IMR-90 (cell line): ENCODE data around the gene KYAT1. TPM values are rescaled to one million over a fixed set of nuclear protein-coding genes. Genes with fewer than 3 reads are reported as not detected.

Experiments used
- ATAC-seq: fragments of 200-7000 bp; cut with Tn5 transposase; 2 replicates; pipeline ENCODE4 v1.9.1; 2020; ENCODE audit warnings: low read depth, mild to moderate bottlenecking, moderate library complexity
- BruUV-seq: library from RNA; stranded (reverse); fragments of 400-500 nt; replicated peaks from 2 replicates; lab custom pipeline; 2021; lab: Mats Ljungman, UMichigan
- CTCF ChIA-PET: fragments of 300-600 bp; formaldehyde crosslinking; extraction: SDS; loops from one replicate; lab custom pipeline; 2021; ENCODE audit warnings: antibody characterized with exemption; lab: Yijun Ruan, JAX
- POLR2A ChIA-PET: fragments of 300-600 bp; sonication (Branson Sonifier 250); formaldehyde crosslinking; loops from one replicate; lab custom pipeline; 2022; ENCODE audit warnings: antibody characterized with exemption; ENCODE audit not compliant: unreplicated experiment; lab: Charles Lee
- DNase-seq: peaks from one replicate; pipeline ENCODE4 v3.0.0; 2013
- H2AFZ ChIP-seq: replicated peaks from 2 replicates; pipeline ENCODE3; 2013; ENCODE audit warnings: low read length, mild to moderate bottlenecking; ENCODE audit not compliant: poor library complexity
- H2AK5ac ChIP-seq: 2 replicates; pipeline ENCODE4 v1.6.1; 2013; ENCODE audit warnings: low read depth, low read length, inconsistent platforms
- H2AK9ac ChIP-seq: replicated peaks from 2 replicates; pipeline ENCODE3; 2013; ENCODE audit warnings: mild to moderate bottlenecking, low read depth, low read length, moderate library complexity; ENCODE audit not compliant: poor library complexity
- H2BK120ac ChIP-seq: 2 replicates; pipeline ENCODE4 v1.6.1; 2013; ENCODE audit warnings: low read depth, low read length, inconsistent platforms
- H2BK15ac ChIP-seq: 3 replicates; pipeline ENCODE4 v1.6.1; 2013; ENCODE audit warnings: low read depth, low read length, inconsistent platforms
- H2BK20ac ChIP-seq: 2 replicates; pipeline ENCODE4 v1.6.1; 2013; ENCODE audit warnings: low read depth, mild to moderate bottlenecking, inconsistent platforms, low read length, moderate library complexity
- H2BK5ac ChIP-seq: 2 replicates; pipeline ENCODE4 v1.6.1; 2013; ENCODE audit warnings: mild to moderate bottlenecking, low read depth, low read length, inconsistent platforms; ENCODE audit not compliant: poor library complexity, severe bottlenecking
- H3K14ac ChIP-seq: replicated peaks from 2 replicates; pipeline ENCODE4 v1.6.1; 2013; ENCODE audit warnings: low read depth, low read length, inconsistent platforms
- H3K18ac ChIP-seq: 2 replicates; pipeline ENCODE4 v1.6.1; 2013; ENCODE audit warnings: low read depth, low read length, control low read depth
- H3K23ac ChIP-seq: 2 replicates; pipeline ENCODE4 v1.6.1; 2013; ENCODE audit warnings: low read depth, low read length, inconsistent platforms
- H3K27ac ChIP-seq: 2 replicates; pipeline ENCODE4 v1.5.1; 2013; ENCODE audit warnings: mild to moderate bottlenecking, control low read depth, low read length; ENCODE audit not compliant: insufficient read depth
- H3K27me3 ChIP-seq: 2 replicates; pipeline ENCODE4 v1.6.1; 2013; ENCODE audit warnings: low read length; ENCODE audit not compliant: control insufficient read depth, insufficient read depth
- H3K36me3 ChIP-seq: 2 replicates; pipeline ENCODE4 v1.6.1; 2013; ENCODE audit warnings: low read length, mixed read lengths; ENCODE audit not compliant: control insufficient read depth, insufficient read depth
- H3K4ac ChIP-seq: 2 replicates; pipeline ENCODE4 v1.6.1; 2013; ENCODE audit warnings: low read depth, low read length, inconsistent platforms
- H3K4me1 ChIP-seq: 2 replicates; pipeline ENCODE4 v1.6.1; 2013; ENCODE audit warnings: low read length, mixed read lengths; ENCODE audit not compliant: control insufficient read depth, insufficient read depth
- H3K4me2 ChIP-seq: 2 replicates; pipeline ENCODE4 v1.6.1; 2013; ENCODE audit warnings: low read depth, mild to moderate bottlenecking, control low read depth, low read length, moderate library complexity
- H3K4me3 ChIP-seq: 2 replicates; pipeline ENCODE4 v1.5.1; 2013; ENCODE audit warnings: low read depth, mild to moderate bottlenecking, control low read depth, low read length, moderate library complexity; ENCODE audit not compliant: insufficient read depth
- H3K56ac ChIP-seq: 2 replicates; pipeline ENCODE4 v1.6.1; 2013; ENCODE audit warnings: low read length, inconsistent platforms; ENCODE audit not compliant: insufficient read depth; ENCODE audit errors: extremely low read depth
- H3K79me1 ChIP-seq, 2 experiments: 2 replicates each; pipeline ENCODE4 v1.6.1; 2013; ENCODE audit warnings: low read length in 2 of 2, inconsistent platforms in 1 of 2, low read depth in 1 of 2
- H3K9ac ChIP-seq: 2 replicates; pipeline ENCODE4 v1.6.1; 2013; ENCODE audit warnings: low read depth, low read length, control low read depth
- H3K9me1 ChIP-seq: 2 replicates; pipeline ENCODE4 v1.6.1; 2013; ENCODE audit warnings: low read length, inconsistent platforms; ENCODE audit not compliant: insufficient read depth
- H3K9me3 ChIP-seq: 2 replicates; pipeline ENCODE4 v1.6.1; 2013; ENCODE audit warnings: low read length; ENCODE audit not compliant: control insufficient read depth, insufficient read depth
- H4K20me1 ChIP-seq: 2 replicates; pipeline ENCODE4 v1.6.1; 2013; ENCODE audit warnings: low read length, inconsistent platforms; ENCODE audit not compliant: insufficient read depth
- H4K5ac ChIP-seq: 2 replicates; pipeline ENCODE4 v1.6.1; 2013; ENCODE audit warnings: mild to moderate bottlenecking, low read depth, low read length, control low read depth
- H4K8ac ChIP-seq, 2 experiments: 2 replicates each; pipeline ENCODE4 v1.6.1; 2013; ENCODE audit warnings: low read depth in 2 of 2, low read length in 2 of 2, control low read depth in 1 of 2, inconsistent platforms in 1 of 2
- H4K91ac ChIP-seq: 2 replicates; pipeline ENCODE4 v1.6.1; 2013; ENCODE audit warnings: low read depth, low read length, inconsistent platforms; ENCODE audit not compliant: insufficient read depth
- BHLHE40 ChIP-seq: fragments of 150-350 bp; IDR thresholded peaks from 2 replicates; pipeline ENCODE4 v1.6.1; 2016; ENCODE audit warnings: mild to moderate bottlenecking, low read depth, low read length
- CEBPB ChIP-seq: IDR thresholded peaks from 2 replicates; pipeline ENCODE4 v1.6.1; 2012; ENCODE audit warnings: low read depth, low read length, improper control_type of control experiment
- CHD1 ChIP-seq: IDR thresholded peaks from 2 replicates; pipeline ENCODE4 v1.6.1; 2012; ENCODE audit warnings: low read depth, low read length, improper control_type of control experiment
- FOS ChIP-seq: fragments of 150-350 bp; IDR thresholded peaks from 2 replicates; pipeline ENCODE4 v1.6.1; 2016; ENCODE audit warnings: low read depth, low read length
- MAFK ChIP-seq: IDR thresholded peaks from 2 replicates; pipeline ENCODE4 v1.6.1; 2012; ENCODE audit warnings: low read depth, low read length, improper control_type of control experiment
- MAZ ChIP-seq: IDR thresholded peaks from 2 replicates; pipeline ENCODE4 v1.6.1; 2012; ENCODE audit warnings: low read depth, mild to moderate bottlenecking, low read length, improper control_type of control experiment, moderate library complexity, borderline replicate concordance
- MXI1 ChIP-seq: IDR thresholded peaks from 2 replicates; pipeline ENCODE4 v1.6.1; 2012; ENCODE audit warnings: low read depth, mild to moderate bottlenecking, low read length, moderate library complexity, borderline replicate concordance
- NFE2L2 ChIP-seq: fragments of 150-350 bp; IDR thresholded peaks from 2 replicates; pipeline ENCODE4 v1.6.1; 2016; ENCODE audit warnings: low read depth, mild to moderate bottlenecking, low read length
- POLR2A ChIP-seq: IDR thresholded peaks from 2 replicates; pipeline ENCODE4 v1.6.1; 2012; ENCODE audit warnings: mild to moderate bottlenecking, low read depth, low read length
- RAD21 ChIP-seq: IDR thresholded peaks from 2 replicates; pipeline ENCODE4 v1.6.1; 2012; ENCODE audit warnings: low read length, improper control_type of control experiment
- RCOR1 ChIP-seq: IDR thresholded peaks from 2 replicates; pipeline ENCODE4 v1.6.1; 2012; ENCODE audit warnings: mild to moderate bottlenecking, low read length, improper control_type of control experiment; ENCODE audit not compliant: insufficient replicate concordance
- RFX5 ChIP-seq: IDR thresholded peaks from 2 replicates; pipeline ENCODE4 v1.8.0; 2012; ENCODE audit warnings: low read depth, mild to moderate bottlenecking, low read length, moderate library complexity
- SMC3 ChIP-seq: fragments of 150-350 bp; IDR thresholded peaks from 2 replicates; pipeline ENCODE4 v1.6.1; 2016; ENCODE audit warnings: low read depth, mild to moderate bottlenecking, antibody characterized with exemption, low read length, moderate library complexity
- WGBS, 2 experiments: methylation state at CpG; one replicate each; pipeline versions ENCODE4 v1.1.5 to v1.1.7; 2013; ENCODE audit warnings: missing lambda C conversion rate in 2 of 2; ENCODE audit not compliant: insufficient read length in 1 of 2; ENCODE audit errors: extremely low coverage in 2 of 2; 5-methylcytosine and 5-hydroxymethylcytosine counted together
- dilution Hi-C: fragments of 300-500 bp; cut with HindIII; formaldehyde crosslinking; loops from one replicate; pipeline ENCODE4 v1.14.3; 2018; ENCODE audit warnings: low sequenced_read_pairs; ENCODE audit not compliant: unreplicated experiment
- in situ Hi-C: fragments of 300-500 bp; cut with MboI; formaldehyde crosslinking; loops from 3 replicates; pipeline ENCODE4 v1.14.3; 2019; ENCODE audit warnings: low sequenced_read_pairs, inconsistent platforms, mixed read lengths
- intact Hi-C: fragments of 100-400 bp; cut with micrococcal nuclease; formaldehyde crosslinking; loops from 2 replicates; pipeline ENCODE4 v1.10.0; 2022
- polyA plus RNA-seq, 3 experiments: library from polyadenylated mRNA; depleted of rRNA; stranded (reverse); fragments of >200 nt; gene quantifications; 2 replicates each; pipeline ENCODE4 v1.2.3, GENCODE V29; 2012; ENCODE audit warnings: low replicate concordance in 1 of 3
- total RNA-seq: library from RNA; depleted of rRNA; stranded (reverse); fragments of >200 nt; gene quantifications from 2 replicates; pipeline ENCODE4 v1.2.3, GENCODE V29; 2012
- TF ChIP-seq, protein P1 (sequence below): conservative IDR thresholded peaks from 2 replicates; pipeline ENCODE4 v1.5.1; 2012; ENCODE audit warnings: mild to moderate bottlenecking, low read depth, low read length, improper control_type of control experiment
- TF ChIP-seq, protein P2 (sequence below): fragments of 150-350 bp; IDR thresholded peaks from 2 replicates; pipeline ENCODE4 v1.6.1; 2016; ENCODE audit warnings: low read depth, mild to moderate bottlenecking, low read length, moderate library complexity, borderline replicate concordance
- TF ChIP-seq, protein P3 (sequence below): fragments of 150-350 bp; IDR thresholded peaks from 2 replicates; pipeline ENCODE4 v1.6.1; 2017; ENCODE audit warnings: mild to moderate bottlenecking, antibody characterized with exemption, low read length, low read depth

KYAT1 gene
- total and polyA plus RNA-seq, 2 of the 4 experiments (the other 2 are of a cell fraction) = 6.8 to 9.5 TPM

DNA sequence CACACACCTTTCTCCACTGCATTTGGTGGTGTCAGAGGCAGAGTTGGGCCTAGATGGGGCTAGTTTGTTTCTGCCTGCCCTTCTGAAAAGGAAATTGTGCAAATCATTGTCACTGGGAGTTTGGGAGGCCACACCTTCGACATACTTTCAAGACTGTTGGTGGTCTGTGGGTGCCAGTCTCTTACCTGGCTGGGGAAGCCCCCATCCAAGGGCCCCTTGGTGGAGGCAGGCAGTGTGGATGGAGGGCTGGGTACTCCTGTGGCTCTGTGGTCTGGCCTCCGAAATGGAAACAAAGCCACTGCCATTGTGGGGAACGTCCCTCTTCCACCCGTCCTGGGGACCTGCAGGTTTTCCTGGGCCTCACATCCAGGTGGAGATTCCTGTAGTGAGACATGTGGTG, 28.1 kb upstream of the KYAT1 start:
- H3K4me3 ChIP-seq = no peak overlapping the region
- H4K20me1 ChIP-seq = no peaks in the 10 kb centered on the region; the same call in none of the 2 replicates
- peaks cover 41% of the 10 kb centered on the region for H3K36me3 ChIP-seq
- H2AK9ac ChIP-seq = peak overlapping the region; percentile 84
- no TSS peak for BruUV-seq
- no peak overlapping the region for H4K5ac ChIP-seq
- 100% methylated on average over 1 of the region's 4 CpGs; no CpG with 5 or more reads in 1 of the 2 experiments for WGBS, 2 experiments
- no peak overlapping the region for H3K18ac ChIP-seq
- H3K27ac ChIP-seq = no peak overlapping the region; the same call in 1 of the 2 replicates
- ATAC-seq = no peak
- peak overlapping the region; percentile 29; the same call in 1 of the 2 replicates for H2AK5ac ChIP-seq
- in situ Hi-C loops (no loop called here), intact Hi-C loops (no loop called here), dilution Hi-C loops (no loop called here)
- H3K56ac ChIP-seq = no peak overlapping the region
- no peak for DNase-seq
- H4K91ac ChIP-seq = peak overlapping the region; percentile 15
- H2BK15ac ChIP-seq = no peak overlapping the region
- CTCF ChIA-PET = no interaction called here
- TF ChIP-seq, protein P1, sequence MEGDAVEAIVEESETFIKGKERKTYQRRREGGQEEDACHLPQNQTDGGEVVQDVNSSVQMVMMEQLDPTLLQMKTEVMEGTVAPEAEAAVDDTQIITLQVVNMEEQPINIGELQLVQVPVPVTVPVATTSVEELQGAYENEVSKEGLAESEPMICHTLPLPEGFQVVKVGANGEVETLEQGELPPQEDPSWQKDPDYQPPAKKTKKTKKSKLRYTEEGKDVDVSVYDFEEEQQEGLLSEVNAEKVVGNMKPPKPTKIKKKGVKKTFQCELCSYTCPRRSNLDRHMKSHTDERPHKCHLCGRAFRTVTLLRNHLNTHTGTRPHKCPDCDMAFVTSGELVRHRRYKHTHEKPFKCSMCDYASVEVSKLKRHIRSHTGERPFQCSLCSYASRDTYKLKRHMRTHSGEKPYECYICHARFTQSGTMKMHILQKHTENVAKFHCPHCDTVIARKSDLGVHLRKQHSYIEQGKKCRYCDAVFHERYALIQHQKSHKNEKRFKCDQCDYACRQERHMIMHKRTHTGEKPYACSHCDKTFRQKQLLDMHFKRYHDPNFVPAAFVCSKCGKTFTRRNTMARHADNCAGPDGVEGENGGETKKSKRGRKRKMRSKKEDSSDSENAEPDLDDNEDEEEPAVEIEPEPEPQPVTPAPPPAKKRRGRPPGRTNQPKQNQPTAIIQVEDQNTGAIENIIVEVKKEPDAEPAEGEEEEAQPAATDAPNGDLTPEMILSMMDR = no peak
- TF ChIP-seq FOS (no peak), RCOR1 (no peak), BHLHE40 (no peak), RFX5 (no peak), MAFK (no peak), MXI1 (no peak), RAD21 (no peak), CEBPB (no peak), SMC3 (no peak), POLR2A (no peak), NFE2L2 (no peak), MAZ (no peak), CHD1 (no peak)
- TF ChIP-seq, protein P2, sequence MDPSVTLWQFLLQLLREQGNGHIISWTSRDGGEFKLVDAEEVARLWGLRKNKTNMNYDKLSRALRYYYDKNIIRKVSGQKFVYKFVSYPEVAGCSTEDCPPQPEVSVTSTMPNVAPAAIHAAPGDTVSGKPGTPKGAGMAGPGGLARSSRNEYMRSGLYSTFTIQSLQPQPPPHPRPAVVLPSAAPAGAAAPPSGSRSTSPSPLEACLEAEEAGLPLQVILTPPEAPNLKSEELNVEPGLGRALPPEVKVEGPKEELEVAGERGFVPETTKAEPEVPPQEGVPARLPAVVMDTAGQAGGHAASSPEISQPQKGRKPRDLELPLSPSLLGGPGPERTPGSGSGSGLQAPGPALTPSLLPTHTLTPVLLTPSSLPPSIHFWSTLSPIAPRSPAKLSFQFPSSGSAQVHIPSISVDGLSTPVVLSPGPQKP = no peak
- TF ChIP-seq, protein P3, sequence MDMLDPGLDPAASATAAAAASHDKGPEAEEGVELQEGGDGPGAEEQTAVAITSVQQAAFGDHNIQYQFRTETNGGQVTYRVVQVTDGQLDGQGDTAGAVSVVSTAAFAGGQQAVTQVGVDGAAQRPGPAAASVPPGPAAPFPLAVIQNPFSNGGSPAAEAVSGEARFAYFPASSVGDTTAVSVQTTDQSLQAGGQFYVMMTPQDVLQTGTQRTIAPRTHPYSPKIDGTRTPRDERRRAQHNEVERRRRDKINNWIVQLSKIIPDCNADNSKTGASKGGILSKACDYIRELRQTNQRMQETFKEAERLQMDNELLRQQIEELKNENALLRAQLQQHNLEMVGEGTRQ = no peak
- H3K9me3 ChIP-seq = no peaks in the 10 kb centered on the region
- peaks cover 29% of the 10 kb centered on the region for H3K4me1 ChIP-seq
- peak overlapping the region in 1 of 2 experiments; percentile 39; a peak in 1 of 4 replicates for H4K8ac ChIP-seq
- H2BK20ac ChIP-seq = peak overlapping the region; percentile 25
- peaks cover 34% of the 10 kb centered on the region for H3K9me1 ChIP-seq
- H3K79me1 ChIP-seq = peaks cover 38 to 95% of the 10 kb centered on the region in 2 experiments; a peak in 3 of 4 replicates
- H3K9ac ChIP-seq = no peak overlapping the region
- H3K14ac ChIP-seq = no peak overlapping the region; the same call in 1 of the 2 replicates
- peak overlapping the region; percentile 55 for H2BK5ac ChIP-seq
- H3K4me2 ChIP-seq = no peak overlapping the region
- peak overlapping the region; percentile 39 for H3K4ac ChIP-seq
- peak overlapping the region; percentile 38; the same call in 1 of the 2 replicates for H2BK120ac ChIP-seq
- no peak overlapping the region for H2AFZ ChIP-seq
- no peaks in the 10 kb centered on the region for H3K27me3 ChIP-seq
- POLR2A ChIA-PET = no interaction called here
- no peak overlapping the region for H3K23ac ChIP-seq
